22Rv1 (cell line): ENCODE data around the gene ATP5MC3.

Experiments used
- CTCF ChIP-seq: fragments of 450-650 bp; IDR thresholded peaks from 2 replicates; pipeline ENCODE4 v1.5.1; 2017; ENCODE audit warnings: mild to moderate bottlenecking
- ZFX ChIP-seq: fragments of 450-650 bp; IDR thresholded peaks from 2 replicates; pipeline ENCODE4 v1.6.1; 2017; ENCODE audit warnings: antibody characterized with exemption, borderline replicate concordance

GRCh38 chr2:175169191-175169590 lies 12.3 kb downstream of the ATP5MC3 start:
- TF ChIP-seq CTCF (no peak), ZFX (no peak)
